Tibial artery (tissue), 4 donors: ENCODE results near the gene SPG7.
A peak's percentile ranks its signal among the peaks of the same experiment; 100 is the strongest.

ENCODE experiments used
- DNase-seq, 2 donors: peaks; one replicate each; pipeline ENCODE4 v3.0.0-alpha.2; 2019
- H3K27ac ChIP-seq, 2 donors: fragments of 200-600 bp; sonication (generic) in 1 of 2; 1 replicate in 1 of 2; 2 replicates in 1 of 2; pipeline ENCODE4 v1.5.1; 2018 to 2019; ENCODE audit warnings: mild to moderate bottlenecking in 1 of 2
- H3K27me3 ChIP-seq, 2 donors: fragments of 200-600 bp; sonication (generic) in 1 of 2; one replicate each; pipeline versions ENCODE4 v1.5.1 to v1.6.0; 2016 to 2019
- H3K36me3 ChIP-seq, 3 donors: fragments of 200-600 bp; sonication (generic) in 2 of 3; one replicate each; pipeline ENCODE4 v1.5.1; 2016 to 2019; ENCODE audit warnings: mild to moderate bottlenecking in 2 of 3
- H3K4me1 ChIP-seq, 4 donors: fragments of 200-600 bp; sonication (generic) in 2 of 4; 1 replicate in 3 of 4; 2 replicates in 1 of 4; pipeline ENCODE4 v1.5.1; 2016 to 2019
- H3K4me3 ChIP-seq, 2 donors: fragments of 200-600 bp; sonication (generic) in 1 of 2; 1 replicate in 1 of 2; 2 replicates in 1 of 2; pipeline ENCODE4 v1.5.1; 2018 to 2019; ENCODE audit warnings: mild to moderate bottlenecking in 2 of 2
- H3K9me3 ChIP-seq, 3 donors: fragments of 200-600 bp; sonication (generic) in 1 of 3; one replicate each; pipeline ENCODE4 v1.5.1; 2016 to 2019
- intact Hi-C: fragments of 100-400 bp; cut with DNase I; formaldehyde crosslinking; loops from one replicate; pipeline ENCODE4 v1.15.0; 2023; ENCODE audit warnings: low total_unique reads
- TF ChIP-seq, protein P1 (sequence below), 2 experiments: fragments of 200-600 bp in 1 of 2; fragments of 450-650 bp in 1 of 2; IDR thresholded peaks; one replicate each; pipeline ENCODE4 v1.5.1; 2017 to 2019; ENCODE audit warnings: antibody characterized with exemption in 2 of 2, mild to moderate bottlenecking in 1 of 2, moderate library complexity in 1 of 2

SPG7 gene

DNA sequence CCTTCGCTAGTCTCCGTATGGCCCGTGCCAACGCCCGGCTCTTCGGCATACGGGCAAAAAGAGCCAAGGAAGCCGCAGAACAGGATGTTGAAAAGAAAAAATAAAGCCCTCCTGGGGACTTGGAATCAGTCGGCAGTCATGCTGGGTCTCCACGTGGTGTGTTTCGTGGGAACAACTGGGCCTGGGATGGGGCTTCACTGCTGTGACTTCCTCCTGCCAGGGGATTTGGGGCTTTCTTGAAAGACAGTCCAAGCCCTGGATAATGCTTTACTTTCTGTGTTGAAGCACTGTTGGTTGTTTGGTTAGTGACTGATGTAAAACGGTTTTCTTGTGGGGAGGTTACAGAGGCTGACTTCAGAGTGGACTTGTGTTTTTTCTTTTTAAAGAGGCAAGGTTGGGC, 54.7 kb downstream of the SPG7 start:
- intact Hi-C loops: no loop called here
- H3K4me1 ChIP-seq: peaks cover 0 to 53% (median 33%) of the 10 kb centered on the region in 4 donors
- H3K27ac ChIP-seq: no peak overlapping the region
- H3K9me3 ChIP-seq: no peaks in the 10 kb centered on the region
- H3K36me3 ChIP-seq: peaks cover 33 to 40% (median 39%) of the 10 kb centered on the region in 3 donors
- TF ChIP-seq, protein P1, sequence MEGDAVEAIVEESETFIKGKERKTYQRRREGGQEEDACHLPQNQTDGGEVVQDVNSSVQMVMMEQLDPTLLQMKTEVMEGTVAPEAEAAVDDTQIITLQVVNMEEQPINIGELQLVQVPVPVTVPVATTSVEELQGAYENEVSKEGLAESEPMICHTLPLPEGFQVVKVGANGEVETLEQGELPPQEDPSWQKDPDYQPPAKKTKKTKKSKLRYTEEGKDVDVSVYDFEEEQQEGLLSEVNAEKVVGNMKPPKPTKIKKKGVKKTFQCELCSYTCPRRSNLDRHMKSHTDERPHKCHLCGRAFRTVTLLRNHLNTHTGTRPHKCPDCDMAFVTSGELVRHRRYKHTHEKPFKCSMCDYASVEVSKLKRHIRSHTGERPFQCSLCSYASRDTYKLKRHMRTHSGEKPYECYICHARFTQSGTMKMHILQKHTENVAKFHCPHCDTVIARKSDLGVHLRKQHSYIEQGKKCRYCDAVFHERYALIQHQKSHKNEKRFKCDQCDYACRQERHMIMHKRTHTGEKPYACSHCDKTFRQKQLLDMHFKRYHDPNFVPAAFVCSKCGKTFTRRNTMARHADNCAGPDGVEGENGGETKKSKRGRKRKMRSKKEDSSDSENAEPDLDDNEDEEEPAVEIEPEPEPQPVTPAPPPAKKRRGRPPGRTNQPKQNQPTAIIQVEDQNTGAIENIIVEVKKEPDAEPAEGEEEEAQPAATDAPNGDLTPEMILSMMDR (IDR thresholded peaks at IDR 0.05): no peak
- no peak for DNase-seq
- H3K4me3 ChIP-seq: no peak overlapping the region
- H3K27me3 ChIP-seq: no peaks in the 10 kb centered on the region

DNA sequence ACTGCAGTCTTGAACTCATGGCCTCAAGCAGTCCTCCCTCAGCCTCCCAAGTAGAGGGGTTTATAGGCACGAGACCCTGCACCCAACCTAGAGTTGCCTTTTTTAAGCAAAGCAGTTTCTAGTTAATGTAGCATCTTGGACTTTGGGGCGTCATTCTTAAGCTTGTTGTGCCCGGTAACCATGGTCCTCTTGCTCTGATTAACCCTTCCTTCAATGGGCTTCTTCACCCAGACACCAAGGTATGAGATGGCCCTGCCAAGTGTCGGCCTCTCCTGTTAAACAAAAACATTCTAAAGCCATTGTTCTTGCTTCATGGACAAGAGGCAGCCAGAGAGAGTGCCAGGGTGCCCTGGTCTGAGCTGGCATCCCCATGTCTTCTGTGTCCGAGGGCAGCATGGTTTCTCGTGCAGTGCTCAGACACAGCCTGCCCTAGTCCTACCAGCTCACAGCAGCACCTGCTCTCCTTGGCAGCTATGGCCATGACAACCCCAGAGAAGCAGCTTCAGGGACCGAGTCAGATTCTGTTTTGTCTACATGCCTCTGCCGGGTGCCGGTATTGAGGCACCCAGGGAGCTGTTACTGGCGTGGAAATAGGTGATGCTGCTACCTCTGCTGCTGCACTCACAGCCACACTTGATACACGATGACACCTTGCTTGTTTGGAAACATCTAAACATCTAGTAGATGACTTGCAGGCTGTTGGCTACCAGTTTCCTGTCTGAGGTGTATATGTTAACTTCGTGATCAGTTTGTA, 55.6 kb downstream of the SPG7 start:
- no peak for DNase-seq
- H3K27me3 ChIP-seq: no peaks in the 10 kb centered on the region
- peaks cover 0 to 53% (median 33%) of the 10 kb centered on the region in 4 donors for H3K4me1 ChIP-seq
- H3K9me3 ChIP-seq: no peaks in the 10 kb centered on the region
- no peak overlapping the region for H3K4me3 ChIP-seq
- intact Hi-C loops: no loop called here
- peaks cover 33 to 40% (median 39%) of the 10 kb centered on the region in 3 donors for H3K36me3 ChIP-seq
- TF ChIP-seq, protein P1 (IDR thresholded peaks at IDR 0.05): no peak
- no peak overlapping the region for H3K27ac ChIP-seq

DNA sequence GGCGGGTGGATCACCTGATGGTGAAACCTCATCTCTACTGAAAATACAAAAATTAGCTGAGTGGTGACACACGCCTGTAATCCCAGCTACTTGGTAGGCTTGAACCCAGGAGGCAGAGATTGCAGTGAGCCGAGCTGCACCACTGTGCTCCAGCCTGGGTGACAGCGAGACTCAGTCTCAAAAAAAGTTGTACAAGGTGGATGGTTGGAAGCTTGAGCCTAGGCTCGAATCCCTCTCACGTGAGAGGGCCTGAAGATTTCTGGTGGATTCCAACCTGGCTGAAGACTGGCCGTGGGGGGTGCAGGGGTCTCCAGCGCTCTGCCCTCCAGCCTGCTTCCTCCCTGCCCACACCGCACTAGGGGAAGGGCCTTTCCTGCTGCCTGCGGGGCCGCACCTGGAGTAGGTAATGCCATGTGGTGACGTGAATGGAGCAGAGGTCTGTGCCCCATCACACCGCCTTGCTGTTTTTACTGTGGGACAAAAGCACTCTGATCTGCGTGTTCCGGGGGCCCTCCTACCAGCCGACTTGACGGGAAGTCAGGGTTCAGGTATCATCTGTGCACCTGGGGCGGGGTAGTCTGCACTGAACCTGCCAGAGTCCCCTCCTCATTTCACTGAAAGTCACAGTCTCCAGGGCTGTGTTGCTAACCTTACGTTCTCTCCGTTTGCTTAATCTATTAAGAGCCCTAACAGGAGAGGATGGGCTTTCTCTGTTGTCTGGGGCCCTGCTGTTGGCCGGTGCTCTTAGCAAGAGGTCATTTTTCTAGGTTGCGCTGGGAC, 56.5 kb downstream of the SPG7 start:
- TF ChIP-seq, protein P1 (IDR thresholded peaks at IDR 0.05): no peak
- intact Hi-C loops: no loop called here
- H3K36me3 ChIP-seq: peaks cover 33 to 40% (median 39%) of the 10 kb centered on the region in 3 donors
- no peak for DNase-seq
- H3K27ac ChIP-seq: no peak overlapping the region
- peaks cover 0 to 7% of the 10 kb centered on the region in 2 donors for H3K27me3 ChIP-seq
- H3K4me3 ChIP-seq: no peak overlapping the region
- H3K4me1 ChIP-seq: peaks cover 0 to 45% (median 30%) of the 10 kb centered on the region in 4 donors
- no peaks in the 10 kb centered on the region for H3K9me3 ChIP-seq

DNA sequence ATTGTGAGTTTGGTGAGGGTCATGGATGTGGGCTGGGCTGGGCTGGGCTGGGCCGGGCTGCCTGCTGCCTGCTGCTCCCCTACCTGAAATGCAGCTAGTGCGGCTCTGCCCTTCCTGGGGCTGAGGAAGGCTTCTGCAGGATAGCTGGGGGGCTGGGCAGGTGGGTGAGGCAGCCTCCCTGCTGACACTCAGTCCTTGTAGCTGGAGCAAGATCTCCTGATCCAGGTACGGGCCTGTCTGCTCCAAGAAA, 57.0 kb downstream of the SPG7 start:
- Histone ChIP-seq H3K9me3 (no peaks in the 10 kb centered on the region), H3K4me1 (peaks cover 0 to 43% (median 29%) of the 10 kb centered on the region in 4 donors), H3K27me3 (peaks cover 0 to 12% of the 10 kb centered on the region in 2 donors), H3K4me3 (no peak overlapping the region), H3K27ac (peak overlapping the region in 1 of 2 donors; percentile 29), H3K36me3 (peaks cover 33 to 40% (median 39%) of the 10 kb centered on the region in 3 donors)
- intact Hi-C loops: no loop called here
- DNase-seq: no peak
- TF ChIP-seq, protein P1 (IDR thresholded peaks at IDR 0.05): no peak

DNA sequence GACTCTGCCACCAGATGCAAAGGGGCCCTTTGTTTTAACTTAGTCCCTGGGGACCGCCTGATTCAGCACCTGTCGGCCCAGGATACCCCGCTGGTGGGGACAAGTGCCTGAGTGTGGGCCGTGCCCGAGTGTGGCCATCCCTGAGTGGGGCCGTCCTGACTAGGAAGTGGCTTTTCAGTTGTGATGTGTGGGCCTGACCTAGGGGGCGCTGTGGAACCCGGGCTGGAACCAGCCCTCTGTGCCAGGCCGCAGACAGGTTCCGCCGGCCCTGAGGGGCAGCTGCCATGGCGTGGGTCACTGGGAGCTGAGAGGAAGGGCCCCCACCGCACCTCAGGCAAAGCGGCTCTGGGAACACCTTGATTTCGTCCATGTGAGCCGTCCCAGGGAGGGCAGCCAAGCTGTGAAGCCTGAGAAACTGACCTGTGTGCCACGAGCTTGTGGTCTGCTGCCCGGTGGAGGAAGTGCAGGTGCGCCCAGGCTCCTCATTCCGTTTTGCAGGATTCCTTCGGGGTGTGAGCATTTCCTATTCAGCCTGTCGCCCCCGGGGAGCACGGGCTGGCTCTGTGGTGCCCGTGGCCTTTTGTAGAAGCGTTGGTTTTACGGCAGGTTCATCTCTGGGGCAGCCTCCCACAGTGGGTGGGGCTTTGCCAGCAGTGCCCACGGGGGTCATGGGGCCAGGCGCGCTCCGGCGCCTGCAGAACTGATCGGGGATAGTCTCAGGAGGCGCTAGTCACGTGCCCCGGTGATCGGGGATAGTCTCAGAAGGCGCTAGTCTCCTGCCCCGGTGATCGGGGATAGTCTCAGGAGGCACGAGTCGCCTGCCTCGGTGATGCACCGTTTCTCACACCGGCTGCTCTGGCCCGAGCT, 57.5 kb downstream of the SPG7 start:
- TF ChIP-seq, protein P1 (IDR thresholded peaks at IDR 0.05): peak; percentile 24 to 26
- intact Hi-C loops: no loop called here
- peaks cover 0 to 43% (median 29%) of the 10 kb centered on the region in 4 donors for H3K4me1 ChIP-seq
- no peak for DNase-seq
- H3K9me3 ChIP-seq: no peaks in the 10 kb centered on the region
- peaks cover 33 to 40% (median 39%) of the 10 kb centered on the region in 3 donors for H3K36me3 ChIP-seq
- peak overlapping the region in 1 of 2 donors; percentile 29 for H3K27ac ChIP-seq
- H3K4me3 ChIP-seq: peak overlapping the region; percentile 1 to 19
- peaks cover 0 to 16% of the 10 kb centered on the region in 2 donors for H3K27me3 ChIP-seq
